Omental fat pad (tissue), 4 donors: ENCODE measurements around the gene MMP10. TPM values are rescaled to one million over a fixed set of nuclear protein-coding genes. Genes with fewer than 3 reads are reported as not detected.

Source experiments
- ATAC-seq: fragments of 150-250 bp; one replicate; pipeline ENCODE4 v1.9.1; 2016; ENCODE audit warnings: mild to moderate bottlenecking, moderate library complexity; ENCODE audit not compliant: low FRiP score
- DNase-seq: peaks from one replicate; pipeline ENCODE4 v3.0.0-alpha.2; 2019; ENCODE audit warnings: low spot score
- total RNA-seq, 4 donors: library from RNA; depleted of rRNA; stranded (reverse); fragments of >200 nt; gene quantifications; one replicate each; pipeline ENCODE4 v1.1.0, GENCODE V29; 2016
- TF ChIP-seq, protein P1 (sequence below), 3 donors: fragments of 450-650 bp; IDR thresholded peaks; one replicate each; pipeline ENCODE4 v1.5.1; 2016 to 2017; ENCODE audit warnings: antibody characterized with exemption in 3 of 3, mild to moderate bottlenecking in 3 of 3, moderate library complexity in 2 of 3

Gene MMP10
- total RNA-seq, 4 donors from 2014 or later, result not detected

DNA sequence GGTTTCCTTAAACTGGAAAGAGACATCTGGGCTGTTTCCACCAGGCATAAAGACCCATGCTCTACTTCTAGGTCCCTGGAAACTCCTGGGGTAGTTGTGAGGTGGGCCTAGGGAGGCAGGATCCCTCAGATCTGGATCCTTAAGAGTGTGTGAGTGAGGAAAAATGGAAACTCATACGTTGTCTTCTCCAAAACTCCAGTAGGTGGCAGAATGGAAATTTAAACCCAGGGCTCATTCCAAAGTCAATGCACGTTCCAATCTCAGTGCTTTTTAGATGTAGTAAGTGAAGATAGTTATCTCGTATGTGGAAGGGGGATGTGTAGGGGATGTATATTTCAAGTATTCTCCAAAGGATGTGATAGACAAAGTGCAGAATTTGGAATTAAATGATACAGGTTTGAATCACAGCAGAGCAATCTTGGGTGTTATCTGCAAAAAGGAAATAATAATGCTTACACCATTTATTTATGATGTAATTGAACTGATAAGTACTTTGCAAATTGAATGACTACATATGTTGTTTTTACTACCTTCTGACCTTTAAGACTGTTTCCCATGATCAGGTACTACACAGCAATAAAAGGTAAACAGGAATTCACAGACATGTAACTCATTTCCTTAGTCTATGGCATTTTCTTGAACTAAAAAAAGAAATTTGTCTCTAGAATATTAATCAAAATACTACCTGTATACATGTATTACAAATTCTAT, 30.7 kb upstream of the MMP10 start:
- no peak for ATAC-seq
- DNase-seq, result no peak
- TF ChIP-seq, protein P1, sequence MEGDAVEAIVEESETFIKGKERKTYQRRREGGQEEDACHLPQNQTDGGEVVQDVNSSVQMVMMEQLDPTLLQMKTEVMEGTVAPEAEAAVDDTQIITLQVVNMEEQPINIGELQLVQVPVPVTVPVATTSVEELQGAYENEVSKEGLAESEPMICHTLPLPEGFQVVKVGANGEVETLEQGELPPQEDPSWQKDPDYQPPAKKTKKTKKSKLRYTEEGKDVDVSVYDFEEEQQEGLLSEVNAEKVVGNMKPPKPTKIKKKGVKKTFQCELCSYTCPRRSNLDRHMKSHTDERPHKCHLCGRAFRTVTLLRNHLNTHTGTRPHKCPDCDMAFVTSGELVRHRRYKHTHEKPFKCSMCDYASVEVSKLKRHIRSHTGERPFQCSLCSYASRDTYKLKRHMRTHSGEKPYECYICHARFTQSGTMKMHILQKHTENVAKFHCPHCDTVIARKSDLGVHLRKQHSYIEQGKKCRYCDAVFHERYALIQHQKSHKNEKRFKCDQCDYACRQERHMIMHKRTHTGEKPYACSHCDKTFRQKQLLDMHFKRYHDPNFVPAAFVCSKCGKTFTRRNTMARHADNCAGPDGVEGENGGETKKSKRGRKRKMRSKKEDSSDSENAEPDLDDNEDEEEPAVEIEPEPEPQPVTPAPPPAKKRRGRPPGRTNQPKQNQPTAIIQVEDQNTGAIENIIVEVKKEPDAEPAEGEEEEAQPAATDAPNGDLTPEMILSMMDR (IDR thresholded peaks at IDR 0.05), result no peak

DNA sequence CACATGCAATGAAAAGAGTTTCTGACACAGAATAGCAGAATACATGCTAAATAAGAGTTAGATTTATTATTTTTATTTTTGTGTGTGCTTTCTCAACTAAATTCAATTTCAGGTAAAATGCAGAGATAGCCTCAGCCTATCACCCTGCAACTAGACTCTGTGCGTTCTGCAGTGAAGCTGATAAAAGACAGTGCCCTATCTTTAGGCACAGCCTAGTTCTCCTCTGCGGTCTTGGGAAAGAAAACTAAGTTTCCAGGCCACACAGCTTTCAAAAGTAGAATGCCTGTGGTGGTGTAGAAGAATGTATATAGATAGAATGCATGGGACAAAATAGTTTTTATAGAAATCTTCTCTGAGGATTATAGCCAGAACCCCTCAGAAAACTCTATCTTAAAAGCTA, 29.5 kb upstream of the MMP10 start:
- DNase-seq (no peak), ATAC-seq (no peak)
- TF ChIP-seq, protein P1 (IDR thresholded peaks at IDR 0.05), result no peak

DNA sequence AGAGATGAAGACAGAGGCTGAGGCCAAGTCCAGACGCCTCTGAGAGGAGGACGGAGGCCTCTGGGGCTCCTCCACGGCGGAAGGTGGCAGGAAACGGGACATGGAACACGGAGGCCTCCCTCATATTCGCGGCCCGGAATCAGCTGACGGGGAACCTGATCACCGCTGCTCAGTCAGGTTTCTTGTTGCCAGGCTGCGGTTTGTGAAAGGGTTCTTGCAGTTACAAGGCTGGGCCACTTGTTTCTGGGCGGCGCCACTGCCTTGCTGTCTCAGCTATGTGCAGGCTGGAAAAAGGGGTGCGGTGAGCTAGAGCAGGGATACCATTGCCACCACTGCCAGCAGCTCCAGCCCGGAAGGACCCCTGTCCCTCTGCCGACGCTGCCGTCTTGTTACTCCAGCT, 27.5 kb upstream of the MMP10 start:
- TF ChIP-seq, protein P1 (IDR thresholded peaks at IDR 0.05), result no peak
- ATAC-seq, result no peak
- no peak for DNase-seq

DNA sequence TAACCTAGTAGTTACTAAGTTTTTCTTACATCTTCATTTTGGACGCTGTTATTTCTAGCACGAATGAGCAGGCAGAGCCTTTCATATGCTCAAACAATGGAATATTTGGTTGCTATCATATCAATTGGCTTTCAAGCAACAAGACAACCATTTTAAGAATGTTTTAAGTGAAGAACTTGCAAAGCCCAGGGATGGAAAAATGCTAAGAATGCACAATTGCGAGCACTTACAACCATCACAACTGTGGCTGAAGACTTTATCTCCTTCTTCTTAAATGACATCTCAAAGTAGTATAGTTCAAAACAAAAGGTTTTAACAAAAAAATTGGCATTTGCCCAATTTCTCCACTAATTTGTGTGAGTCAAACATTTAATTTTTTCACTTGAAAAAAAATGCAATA, 25.9 kb upstream of the MMP10 start:
- ATAC-seq (no peak), DNase-seq (no peak)

DNA sequence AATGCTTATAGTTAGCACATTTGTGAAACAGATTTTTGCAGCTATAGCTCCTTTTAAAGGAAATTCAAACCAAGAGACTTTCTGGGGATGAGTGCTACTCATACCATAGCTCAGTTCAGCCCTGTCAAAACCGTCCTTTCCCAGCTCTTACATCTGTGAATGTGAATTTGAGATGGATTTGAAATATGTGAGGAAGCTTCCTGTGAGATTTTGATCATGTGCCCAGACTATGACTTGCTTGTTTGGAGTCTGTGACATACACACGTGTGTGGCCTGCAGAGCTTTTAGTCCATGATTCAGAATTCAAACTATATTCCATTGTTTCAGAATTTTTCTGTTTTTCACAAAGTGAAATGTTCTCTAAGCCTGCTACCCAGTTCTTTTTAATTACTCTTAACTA, 21.9 kb upstream of the MMP10 start:
- TF ChIP-seq, protein P1 (IDR thresholded peaks at IDR 0.05), result no peak
- ATAC-seq, result no peak

More for the DNA sequence above, 25.9 kb upstream of the MMP10 start:
- TF ChIP-seq, protein P1 (IDR thresholded peaks at IDR 0.05), result no peak

DNA sequence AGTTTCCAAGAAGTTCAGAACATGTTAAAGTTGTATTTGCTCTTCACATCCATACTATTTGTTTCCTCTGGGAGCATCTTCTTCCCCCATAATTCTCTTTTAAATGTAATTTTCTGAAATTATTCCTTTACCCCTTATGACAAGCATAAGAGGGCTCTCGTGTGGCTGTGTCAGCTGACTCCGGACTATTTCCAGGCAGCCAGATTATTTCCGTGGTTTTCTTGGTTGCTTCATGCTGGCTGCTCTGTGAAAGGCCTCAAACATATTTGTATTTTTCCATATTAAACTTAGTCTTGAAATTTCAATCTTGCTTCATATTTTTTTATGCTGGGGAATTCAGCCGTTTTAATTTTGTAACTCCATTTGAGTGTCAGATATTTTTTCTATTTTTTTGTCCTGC, 20.3 kb upstream of the MMP10 start:
- ATAC-seq, result no peak
- DNase-seq, result no peak
- TF ChIP-seq, protein P1 (IDR thresholded peaks at IDR 0.05), result no peak

More for the DNA sequence above, 21.9 kb upstream of the MMP10 start:
- no peak for DNase-seq

DNA sequence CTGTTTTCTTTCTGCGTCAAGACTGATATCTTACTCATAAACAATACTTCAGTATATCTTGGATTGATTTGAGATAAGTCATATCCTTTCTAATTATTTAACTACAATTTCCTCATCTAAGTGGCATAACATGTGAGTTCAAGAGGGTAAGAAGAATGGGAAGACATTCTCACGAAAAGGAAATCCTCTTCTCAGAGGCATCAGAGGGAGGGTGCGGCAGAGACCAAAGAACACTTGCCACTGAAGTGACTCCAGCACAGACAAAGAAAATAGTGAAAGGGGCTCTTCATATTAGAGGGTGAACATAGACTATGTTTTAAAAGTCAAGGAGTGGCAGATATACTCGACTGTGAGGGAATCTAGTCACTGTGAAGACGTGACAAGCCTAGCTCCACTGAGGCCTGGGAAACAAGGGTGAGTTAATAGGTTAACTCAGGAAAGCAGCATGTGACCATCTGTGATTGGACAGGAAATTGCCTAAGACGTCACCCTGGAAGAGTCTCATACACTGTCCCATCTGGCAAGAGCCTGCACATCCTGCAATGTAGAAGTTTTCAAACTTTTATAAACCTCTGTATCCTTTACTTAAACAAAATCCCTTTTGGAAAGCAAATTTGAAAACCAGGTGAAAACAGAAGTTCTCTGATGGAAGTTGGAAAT, 19.4 kb upstream of the MMP10 start:
- DNase-seq, result no peak
- TF ChIP-seq, protein P1 (IDR thresholded peaks at IDR 0.05), result no peak
- no peak for ATAC-seq
